GM21390 (cell line): ENCODE results near the gene TUBB6.

Experiments
- ATAC-seq: cut with Tn5 transposase; IDR thresholded peaks from one replicate; pipeline ENCODE4 v1.9.1; 2021; ENCODE audit not compliant: unreplicated experiment

Gene TUBB6

GRCh38 chr18:12307701-12308385 lies at the start of gene TUBB6:
Gene TUBB6 (plus strand): TSS chr18:12308241. CDS start chr18:12308293, 52 bp downstream.
- peak; percentile 47 for ATAC-seq

DNA sequence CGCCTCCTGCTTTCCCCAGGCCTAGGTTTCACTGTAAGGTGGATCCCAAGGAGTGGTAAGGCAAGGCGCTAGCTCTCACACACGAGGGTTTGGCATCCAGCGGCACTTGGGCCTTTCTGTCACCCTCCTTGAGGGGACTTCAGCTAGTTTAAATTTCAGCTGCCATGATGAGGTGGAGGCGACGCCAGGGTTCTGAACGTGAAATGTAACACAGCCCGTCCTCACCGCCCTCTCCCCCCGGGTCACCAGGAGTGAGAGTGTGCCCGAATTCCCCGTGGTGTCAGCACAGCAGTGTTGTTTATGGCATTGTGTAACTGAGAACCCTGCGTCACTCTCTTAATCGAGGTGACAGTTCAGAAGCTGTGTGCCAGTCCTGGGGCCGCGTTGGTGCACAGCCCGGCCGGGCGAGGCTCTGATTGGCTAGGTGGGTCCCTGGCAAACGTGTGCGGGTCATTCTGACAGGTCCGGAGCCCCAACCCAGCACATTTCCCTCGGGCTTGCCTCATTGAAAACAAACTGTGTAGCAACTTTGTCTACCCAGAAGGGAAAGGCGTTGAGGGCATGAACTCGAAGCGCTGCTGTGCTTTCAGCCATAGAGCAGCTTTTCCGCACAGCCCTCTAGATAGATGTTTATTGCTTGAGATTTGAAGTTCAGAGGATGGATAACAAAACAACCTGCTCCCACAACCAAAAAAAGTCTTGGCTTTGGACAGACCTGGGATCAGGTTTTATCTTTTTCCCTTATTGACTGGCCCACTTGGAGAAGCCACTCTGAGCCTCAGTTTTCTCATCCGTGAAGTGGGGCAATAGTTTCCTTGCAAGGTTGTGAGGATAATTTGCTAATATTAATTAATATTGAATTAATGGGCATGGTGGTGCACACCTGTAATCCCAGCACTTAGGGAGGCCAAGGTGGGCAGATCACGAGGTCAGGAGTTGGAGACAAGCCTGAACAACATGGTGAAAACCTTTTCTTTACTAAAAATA lies 49.0 kb upstream of the TUBB6 start:
- ATAC-seq: no peak

GRCh38 chr18:12262748-12263147 lies 45.3 kb upstream of the TUBB6 start:
- ATAC-seq: no peak

DNA sequence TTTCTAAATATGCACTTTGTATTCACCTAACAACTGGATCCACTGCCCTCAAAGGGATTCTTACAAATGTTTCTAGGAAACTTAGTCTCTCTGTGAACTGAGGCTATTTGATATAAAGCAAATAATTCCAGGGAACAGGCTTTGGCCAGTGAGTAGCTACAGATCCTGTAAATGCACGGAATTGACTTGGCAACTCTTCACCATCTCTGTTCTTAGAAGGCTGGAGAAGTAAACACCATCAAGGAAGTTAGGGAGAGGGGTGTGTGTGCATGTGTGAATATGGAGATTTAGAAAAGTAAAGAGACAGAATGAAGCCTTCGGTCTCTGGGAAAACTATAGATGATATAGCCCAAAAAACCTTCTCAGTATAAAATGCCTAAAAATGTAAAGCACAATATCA lies 43.2 kb upstream of the TUBB6 start:
- no peak for ATAC-seq

DNA sequence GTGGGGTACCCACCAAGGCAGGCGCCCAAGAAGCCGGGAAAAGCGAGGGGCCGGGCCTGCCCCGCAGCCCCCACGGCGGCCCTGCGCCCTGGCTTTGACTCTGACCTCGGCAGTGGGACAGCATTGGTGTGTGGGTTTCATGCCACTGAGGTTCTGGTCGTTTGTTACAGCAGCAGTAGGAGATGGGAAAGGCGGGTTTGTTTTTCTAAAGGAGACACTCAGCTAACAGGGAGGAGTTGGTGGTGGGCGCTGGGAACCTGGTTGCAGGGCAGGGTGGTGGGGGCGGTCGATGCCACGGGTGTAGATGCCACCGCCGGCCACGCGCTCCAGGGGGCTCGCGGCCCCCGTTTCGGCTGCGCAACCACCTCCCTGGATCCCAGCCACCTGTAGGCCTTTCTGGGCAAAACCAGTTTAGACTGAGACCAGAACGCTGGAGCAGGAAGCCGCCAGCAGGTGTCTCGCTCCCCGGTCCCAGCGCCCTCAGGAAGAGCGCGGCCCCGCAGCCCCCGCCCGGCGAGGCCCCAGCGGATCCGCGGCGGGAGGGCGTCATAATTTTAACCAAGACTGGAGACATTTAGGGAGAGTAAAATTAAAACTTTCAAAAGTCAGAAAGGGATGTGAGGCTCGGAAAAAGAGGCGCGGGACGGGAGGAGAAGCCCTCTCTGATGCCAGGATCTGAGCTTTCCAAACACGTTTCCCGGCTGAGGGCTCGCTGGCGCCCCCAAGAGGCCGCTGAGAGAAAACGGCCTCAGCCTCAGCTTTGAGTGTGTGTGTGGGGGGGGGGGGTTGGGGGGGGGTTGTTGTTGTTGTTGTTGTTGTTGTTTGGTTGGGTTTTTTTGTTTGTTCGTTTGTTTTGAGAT lies 36.4 kb upstream of the TUBB6 start:
- peak; percentile 94 for ATAC-seq

DNA sequence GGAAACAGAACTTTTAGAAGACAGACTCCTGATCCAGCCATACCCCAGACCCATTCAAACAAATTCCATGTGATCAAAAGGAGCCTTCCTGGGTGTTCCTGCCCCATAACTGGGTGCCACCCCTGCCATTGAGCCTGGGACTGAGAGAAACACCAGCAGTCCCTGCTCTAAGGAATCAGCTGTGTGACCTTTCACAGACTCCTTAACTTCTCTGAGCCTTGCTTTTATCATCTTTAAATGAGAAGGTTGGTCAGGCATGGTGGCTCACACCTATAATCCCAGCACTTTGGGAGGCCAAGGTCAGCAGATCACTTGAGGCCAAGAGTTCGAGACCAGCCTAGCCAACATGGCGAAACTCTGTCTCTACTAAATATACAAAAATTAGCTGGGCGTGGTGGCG lies 33.2 kb upstream of the TUBB6 start:
- no peak for ATAC-seq

GRCh38 chr18:12276736-12277554 lies 31.1 kb upstream of the TUBB6 start:
- no peak for ATAC-seq

GRCh38 chr18:12278215-12278671 lies 29.8 kb upstream of the TUBB6 start:
- no peak for ATAC-seq

GRCh38 chr18:12278741-12279682 lies 29.0 kb upstream of the TUBB6 start:
- ATAC-seq: no peak

DNA sequence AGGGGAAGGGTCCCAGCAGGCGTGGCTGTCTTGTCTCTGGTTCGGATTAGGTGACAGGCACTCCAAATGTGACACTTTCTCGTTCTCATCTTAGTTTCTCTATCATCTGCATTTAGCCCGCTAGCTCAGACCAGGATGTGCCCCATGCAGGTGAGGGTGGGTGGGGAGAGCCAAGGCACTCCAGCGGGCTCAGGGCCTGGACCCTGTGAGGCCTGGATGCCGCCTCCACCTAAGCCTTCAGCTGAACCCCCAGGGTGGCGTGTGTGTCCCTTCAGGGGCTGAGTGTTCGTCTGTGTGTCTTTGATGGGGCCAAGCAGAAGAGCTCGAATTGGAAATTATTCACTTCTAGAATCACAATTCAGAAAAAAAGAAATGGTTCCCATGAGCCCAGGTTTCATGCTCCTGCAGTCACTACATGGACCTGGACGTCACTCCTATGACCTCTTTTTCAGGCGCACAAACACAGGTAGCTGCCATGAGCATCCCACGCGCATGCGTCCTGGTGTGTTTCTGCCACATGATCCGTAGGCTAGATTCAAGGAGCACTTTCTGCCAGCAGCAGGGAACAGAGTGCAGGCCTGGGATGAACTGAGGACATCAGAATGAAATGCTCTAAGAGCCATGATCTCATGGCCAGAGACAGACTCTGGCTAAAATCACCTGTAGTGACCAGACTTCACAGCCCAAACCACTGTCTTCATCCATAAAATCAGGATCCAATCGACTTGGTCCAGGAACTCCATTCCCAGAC lies 28.1 kb upstream of the TUBB6 start:
- no peak for ATAC-seq

- ATAC-seq: no peak
Observed at GRCh38 chr18:12281861-12282260, 26.2 kb upstream of the TUBB6 start.

DNA sequence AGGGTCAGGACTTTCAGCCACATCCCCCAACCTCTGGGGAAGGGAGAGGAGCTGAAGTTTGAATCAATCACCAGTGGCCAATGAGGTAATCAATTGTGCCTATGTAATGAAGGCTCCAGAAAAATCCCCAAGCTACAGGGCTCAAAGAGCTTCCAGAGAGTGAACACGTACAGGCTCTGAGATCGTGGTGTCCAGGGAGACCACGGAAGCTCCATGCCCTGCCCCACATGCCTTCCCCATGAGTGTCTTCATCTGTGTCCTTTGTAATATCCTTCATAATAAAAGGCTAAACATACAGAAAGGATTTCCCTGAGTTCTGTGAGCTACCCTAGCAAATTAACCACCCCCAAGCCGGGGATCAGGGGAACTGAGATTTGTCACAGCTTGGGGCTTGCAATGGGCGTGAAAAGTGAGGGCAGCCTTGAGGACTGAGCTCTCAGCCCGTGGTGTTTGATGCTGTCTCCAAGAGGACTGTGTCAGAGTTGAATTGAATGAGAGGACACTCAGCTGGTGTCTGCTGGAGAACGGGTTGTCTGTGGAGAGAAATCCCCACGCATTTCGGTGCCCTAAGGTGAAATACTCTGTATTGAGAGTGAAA lies 25.5 kb upstream of the TUBB6 start:
- ATAC-seq: no peak

DNA sequence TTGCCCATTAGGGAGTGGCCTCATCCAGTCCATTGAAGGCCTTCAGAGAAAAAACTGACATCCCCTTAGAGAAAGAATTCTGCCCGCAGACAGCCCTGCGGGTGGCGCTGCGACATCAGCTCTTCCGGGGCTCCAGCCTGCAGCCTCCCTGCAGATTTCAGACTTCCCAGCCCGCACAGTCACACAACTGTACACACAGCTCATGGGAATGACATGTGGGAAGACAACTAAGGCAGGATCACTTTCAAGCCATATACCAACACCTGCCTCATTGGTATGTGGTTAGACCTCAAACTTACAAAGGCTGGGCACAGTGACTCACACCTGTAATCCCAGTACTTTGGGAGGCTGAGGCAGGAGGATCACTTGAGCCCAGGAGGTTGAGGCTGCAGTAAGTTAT lies 24.8 kb upstream of the TUBB6 start:
- no peak for ATAC-seq

DNA sequence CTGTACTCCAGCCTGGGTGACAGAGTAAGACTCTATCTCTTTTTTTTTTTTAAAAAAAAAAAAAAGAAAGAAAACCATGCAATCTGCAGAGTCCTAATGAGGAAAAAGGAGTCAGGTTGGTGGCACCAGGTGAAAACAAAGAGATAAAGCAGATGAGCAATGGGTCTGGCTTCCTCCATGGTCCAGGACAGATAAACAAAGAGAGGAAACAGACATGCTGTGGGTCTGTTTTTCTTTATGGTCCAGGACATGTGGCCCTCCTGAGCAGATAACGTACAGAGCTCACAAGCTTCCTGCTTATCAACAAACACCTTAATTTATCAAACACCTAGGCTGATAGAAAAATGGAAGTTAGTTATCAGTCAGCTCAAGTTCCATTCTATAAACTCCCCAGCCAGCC lies 24.4 kb upstream of the TUBB6 start:
- ATAC-seq: no peak

GRCh38 chr18:12287131-12287681 lies 20.8 kb upstream of the TUBB6 start:
- ATAC-seq: no peak

GRCh38 chr18:12287684-12288402 lies 20.2 kb upstream of the TUBB6 start:
- no peak for ATAC-seq

DNA sequence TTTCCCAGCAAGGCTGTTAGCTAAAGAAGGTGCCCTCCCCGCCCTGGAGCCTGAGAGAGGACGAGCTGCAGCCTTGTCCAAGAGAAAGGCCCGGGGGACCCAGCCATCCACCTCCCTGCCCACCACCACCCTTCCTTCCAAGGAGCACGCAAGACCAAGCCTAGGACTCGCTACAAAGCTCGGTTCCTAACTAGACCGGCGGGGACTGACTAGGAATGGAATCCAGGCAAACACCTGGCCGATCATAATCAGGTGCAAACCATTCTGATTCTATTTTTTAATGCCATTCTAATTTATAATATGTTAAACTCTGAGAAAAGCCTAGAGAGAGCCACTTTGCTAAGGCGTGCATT lies 19.7 kb upstream of the TUBB6 start:
- ATAC-seq: no peak
